Left hindlimb (tissue), 1 donor: ENCODE data around the gene TXNRD1.
"Not testable (repeated sequence)": the region's sequence is repeated elsewhere in the genome, so short reads cannot be mapped to it uniquely, and the experiment has no call there.

ENCODE experiments used
- DNase-seq: peaks from one replicate; pipeline ENCODE4 v3.0.0-alpha.2; 2018

Gene TXNRD1

GRCh38 chr12:104331376-104331775 lies 115.8 kb downstream of the TXNRD1 start:
- DNase-seq, result no peak

DNA sequence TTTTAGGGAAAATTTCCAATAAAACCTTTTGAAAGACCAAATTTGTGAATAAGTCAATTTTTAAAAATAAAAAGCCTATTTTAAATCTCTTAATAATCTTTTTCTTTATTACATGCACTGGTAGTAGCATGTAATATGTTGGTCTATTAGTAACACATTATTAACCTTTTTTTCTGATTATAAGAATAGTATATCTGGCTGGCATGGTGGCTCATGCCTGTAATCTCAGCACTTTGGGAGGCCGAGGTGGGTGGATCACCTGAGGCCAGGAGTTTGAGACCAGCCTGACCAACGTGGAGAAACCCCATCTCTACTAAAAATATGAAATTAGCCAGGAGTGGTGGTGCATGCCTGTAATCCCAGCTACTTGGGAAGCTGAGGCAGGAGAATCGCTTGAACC lies 116.7 kb downstream of the TXNRD1 start:
- DNase-seq, result not testable (repeated sequence)

DNA sequence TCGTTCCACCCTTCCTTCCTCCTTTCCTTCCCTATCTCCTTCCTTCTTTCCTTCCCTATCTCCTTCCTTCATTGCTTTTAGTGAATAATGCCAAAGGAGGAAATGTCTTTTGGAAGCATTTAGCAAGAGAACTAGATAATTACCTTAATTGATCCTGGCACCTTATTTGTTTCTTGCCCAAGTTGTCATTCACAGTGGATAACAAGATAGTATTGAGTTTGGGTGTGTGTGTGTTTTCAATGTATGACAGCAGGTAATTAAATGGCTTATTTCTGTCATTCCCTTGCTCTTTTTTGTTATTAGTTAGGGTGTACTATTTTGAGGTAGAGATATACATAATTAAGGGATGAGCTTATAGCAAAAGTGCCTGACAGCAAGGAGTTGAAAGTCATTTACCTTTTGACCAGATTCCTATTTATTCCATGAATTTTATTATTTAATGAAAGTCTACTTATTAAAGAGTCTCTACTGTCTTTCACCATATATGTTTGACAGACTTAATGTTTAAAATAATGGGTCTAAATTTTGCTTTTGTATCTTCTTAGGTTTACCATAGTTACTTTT lies 118.2 kb downstream of the TXNRD1 start:
- no peak for DNase-seq

- DNase-seq, result no peak
These were observed 119.0 kb downstream of the TXNRD1 start for GRCh38 chr12:104334581-104334980.

DNA sequence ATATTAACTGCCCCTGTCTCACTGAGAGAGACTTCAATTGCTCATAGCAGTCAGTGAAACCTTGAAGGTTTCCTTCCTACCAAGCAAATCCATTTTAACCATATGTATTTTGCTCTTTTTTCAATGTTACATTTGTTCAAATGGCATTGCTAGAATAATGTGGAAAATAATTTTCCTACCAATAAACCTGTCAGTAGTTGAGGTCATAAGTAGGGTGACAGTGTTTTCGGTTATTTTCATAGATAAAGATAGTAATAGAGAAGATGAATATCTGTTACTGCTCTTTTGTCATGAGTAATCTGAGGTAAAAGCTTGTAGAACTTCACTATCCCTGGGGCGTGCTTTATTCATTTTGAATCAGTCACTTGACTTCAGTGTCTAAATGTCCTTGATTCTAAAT lies 120.5 kb downstream of the TXNRD1 start:
- no peak for DNase-seq

DNA sequence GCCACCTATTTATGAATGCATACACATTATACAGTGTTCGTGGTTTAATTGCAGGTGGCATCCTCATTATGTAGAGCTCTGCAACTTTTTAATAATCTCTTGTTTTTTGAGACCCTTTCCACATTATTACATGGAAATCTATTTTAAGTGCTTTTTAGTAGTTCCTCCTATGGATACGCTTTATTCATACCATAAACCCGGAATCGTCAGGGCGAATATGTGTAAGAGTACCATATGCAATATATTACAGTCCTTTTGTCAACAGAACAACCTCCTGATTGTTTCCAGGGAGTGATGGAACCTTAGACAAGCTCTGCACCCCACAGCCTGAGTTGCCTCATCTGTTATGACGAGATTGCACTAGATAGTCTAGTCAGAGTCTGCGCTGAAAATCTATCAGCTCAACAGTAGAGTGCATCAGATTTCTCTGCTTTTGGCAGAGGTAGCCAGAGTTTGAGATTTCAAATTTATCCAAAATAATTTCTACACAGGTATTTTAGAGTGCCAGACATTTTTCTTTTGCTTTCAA lies 121.5 kb downstream of the TXNRD1 start:
- DNase-seq, result no peak

GRCh38 chr12:104339663-104340062 lies 124.1 kb downstream of the TXNRD1 start:
- no peak for DNase-seq

GRCh38 chr12:104340177-104340576 lies 124.6 kb downstream of the TXNRD1 start:
- DNase-seq, result no peak

DNA sequence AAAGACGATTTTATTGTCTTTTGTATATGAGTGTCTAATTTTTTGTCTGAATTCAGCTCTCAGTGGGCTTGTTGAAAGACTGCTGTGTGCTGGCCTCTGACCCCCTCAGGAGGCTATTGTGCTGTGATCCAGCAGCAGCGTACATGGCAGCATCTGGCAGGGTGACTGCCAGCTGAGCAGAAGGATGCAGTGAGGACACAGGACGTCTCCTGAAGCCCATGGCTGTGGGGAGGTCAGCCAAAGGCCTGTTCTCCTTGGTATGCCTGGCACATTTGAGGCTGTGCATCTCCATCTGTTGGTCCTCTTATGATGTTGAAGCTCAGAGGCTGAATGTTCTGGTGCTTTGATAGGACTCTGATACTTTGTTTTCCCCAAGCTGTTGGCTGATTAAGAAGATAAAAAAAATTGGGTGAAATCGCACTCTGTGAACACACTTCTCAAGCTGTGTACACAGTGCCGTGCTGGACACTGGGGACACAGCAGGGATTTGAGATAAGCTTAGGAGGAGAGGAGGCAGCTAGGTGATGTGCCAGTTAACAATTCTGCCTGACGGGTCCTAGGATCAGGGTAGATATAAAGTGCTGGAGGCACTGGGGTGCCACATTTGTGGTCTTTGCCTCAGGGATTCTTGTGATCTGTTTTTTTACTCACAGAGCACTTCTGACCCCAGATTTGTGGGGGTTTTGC lies 125.5 kb downstream of the TXNRD1 start:
- no peak for DNase-seq

DNA sequence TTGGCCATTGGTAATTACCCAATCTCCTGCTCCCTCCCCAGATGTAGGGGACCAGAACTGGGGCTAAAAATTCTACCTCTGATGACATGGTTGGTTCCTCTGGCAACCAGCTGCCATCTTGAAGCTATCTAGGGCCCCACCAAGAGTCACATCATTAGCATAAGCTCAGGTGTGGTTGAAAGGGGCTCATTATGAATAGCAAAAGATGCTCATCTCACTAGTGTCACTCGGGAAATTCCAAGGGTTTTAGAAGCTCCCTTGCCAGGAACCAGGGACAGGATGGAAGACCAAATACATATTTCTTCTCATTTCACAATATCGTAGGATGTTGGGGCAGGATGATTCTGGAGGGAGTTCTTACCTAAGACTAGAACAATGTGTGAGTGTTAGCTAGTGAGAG lies 126.6 kb downstream of the TXNRD1 start:
- DNase-seq, result no peak

DNA sequence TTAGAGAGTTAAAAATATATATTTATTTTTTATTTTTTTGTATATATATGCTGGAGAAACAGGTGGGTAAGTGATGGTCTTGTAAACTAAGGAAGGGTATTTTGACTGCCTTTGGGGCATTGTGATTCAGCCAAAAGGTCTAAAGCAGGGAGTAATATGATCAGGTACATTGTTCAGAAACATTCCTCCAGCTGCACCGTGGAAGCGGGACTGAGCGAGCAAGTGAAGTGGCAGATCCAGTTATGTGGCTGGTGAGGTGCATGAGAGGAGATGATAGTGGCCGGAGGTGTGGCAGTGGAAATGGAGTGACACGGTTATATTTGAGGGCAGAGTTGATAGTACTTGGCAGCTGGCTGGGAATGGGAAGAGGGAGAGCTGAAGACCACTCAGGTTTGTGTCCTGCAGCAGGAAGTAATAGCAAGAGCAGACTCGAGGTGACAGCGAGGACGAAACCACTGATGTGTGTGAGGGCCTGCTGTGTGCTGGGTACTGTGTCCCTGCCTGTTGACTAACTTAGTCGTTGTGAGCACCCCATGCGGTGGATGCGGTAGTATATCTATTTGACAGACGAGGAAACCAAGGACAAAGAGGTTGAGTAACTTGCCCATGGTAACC lies 127.2 kb downstream of the TXNRD1 start:
- DNase-seq, result no peak

DNA sequence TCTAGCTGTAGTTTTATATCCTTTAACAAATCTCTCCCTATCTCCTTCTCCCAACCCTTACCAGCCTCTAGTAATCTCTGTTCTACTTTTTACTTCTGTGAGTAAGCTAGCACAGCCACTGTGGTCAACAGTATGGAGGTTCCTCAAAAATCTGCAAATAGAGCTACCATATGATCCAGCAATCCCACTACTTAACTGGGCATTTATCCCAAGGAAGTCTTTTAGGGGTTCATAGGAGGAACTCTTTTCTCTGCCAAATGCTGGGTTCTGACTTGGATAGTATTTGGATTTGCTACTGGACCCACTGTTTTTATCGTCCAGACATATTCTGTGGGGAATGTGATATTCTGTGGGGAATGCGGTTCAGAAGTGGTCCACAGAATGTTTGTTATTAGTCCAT lies 129.1 kb downstream of the TXNRD1 start:
- DNase-seq, result no peak

- no peak for DNase-seq
These were observed 129.9 kb downstream of the TXNRD1 start for GRCh38 chr12:104345234-104346066.

- no peak for DNase-seq
These were observed 131.9 kb downstream of the TXNRD1 start for GRCh38 chr12:104347374-104348075.

DNA sequence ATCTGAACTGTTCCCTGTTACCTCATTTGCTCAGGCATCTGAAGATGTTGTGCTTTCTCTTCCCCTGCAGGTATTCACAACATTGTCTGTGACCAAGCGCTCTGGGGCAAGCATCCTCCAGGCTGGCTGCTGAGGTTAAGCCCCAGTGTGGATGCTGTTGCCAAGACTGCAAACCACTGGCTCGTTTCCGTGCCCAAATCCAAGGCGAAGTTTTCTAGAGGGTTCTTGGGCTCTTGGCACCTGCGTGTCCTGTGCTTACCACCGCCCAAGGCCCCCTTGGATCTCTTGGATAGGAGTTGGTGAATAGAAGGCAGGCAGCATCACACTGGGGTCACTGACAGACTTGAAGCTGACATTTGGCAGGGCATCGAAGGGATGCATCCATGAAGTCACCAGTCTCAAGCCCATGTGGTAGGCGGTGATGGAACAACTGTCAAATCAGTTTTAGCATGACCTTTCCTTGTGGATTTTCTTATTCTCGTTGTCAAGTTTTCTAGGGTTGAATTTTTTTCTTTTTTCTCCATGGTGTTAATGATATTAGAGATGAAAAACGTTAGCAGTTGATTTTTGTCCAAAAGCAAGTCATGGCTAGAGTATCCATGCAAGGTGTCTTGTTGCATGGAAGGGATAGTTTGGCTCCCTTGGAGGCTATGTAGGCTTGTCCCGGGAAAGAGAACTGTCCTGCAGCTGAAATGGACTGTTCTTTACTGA lies 132.9 kb downstream of the TXNRD1 start:
- DNase-seq, result no peak

DNA sequence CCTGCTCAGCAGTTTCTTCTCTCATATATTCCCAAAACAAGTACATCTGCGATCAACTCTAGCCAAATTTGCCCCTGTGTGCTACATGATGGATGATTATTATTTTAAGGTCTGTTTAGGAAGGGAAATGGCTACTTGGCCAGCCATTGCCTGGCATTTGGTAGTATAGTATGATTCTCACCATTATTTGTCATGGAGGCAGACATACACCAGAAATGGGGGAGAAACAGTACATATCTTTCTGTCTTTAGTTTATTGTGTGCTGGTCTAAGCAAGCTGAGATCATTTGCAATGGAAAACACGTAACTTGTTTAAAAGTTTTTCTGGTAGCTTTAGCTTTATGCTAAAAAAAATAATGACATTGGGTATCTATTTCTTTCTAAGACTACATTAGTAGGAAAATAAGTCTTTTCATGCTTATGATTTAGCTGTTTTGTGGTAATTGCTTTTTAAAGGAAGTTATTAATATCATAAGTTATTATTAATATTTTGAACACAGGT lies 133.5 kb downstream of the TXNRD1 start:
- DNase-seq, result no peak

DNA sequence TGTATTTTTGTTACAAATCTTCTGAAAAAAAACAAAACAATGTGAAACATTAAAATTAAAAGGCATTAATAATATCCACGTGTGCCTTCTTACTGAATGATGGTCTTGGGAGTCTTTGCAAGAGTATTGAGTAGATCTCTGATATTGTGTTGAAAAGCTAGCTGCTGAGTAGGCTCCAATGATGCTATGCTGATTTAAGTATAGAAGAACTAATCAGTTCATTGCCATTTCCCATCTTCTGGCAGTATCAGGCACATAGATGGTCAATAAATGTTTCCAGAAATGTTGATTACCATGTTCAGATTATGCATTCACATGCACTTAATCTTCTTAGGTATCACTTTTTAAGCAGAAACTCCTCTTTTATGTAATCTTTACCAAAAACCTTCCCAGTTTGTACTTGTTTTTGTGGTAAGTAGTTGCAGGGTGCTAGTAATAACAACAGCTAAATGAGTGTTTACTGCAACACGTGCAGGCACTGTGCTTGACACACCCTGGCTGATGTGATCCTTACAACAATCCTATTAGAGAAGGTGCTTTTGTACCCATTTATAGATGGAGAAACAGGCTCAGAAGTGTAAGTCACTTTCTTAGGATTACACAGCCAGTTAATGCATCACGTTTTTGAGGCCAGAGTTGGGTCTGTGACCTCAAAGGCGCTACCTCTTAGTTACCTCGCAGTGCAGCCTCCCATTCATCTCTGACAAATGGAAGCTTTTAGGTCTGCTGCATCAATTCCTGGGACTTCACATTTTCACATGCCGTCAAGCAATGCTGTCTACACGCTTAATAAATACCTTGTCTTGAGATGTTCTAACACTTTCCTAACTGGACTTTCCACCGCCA lies 134.9 kb downstream of the TXNRD1 start:
- DNase-seq, result no peak

DNA sequence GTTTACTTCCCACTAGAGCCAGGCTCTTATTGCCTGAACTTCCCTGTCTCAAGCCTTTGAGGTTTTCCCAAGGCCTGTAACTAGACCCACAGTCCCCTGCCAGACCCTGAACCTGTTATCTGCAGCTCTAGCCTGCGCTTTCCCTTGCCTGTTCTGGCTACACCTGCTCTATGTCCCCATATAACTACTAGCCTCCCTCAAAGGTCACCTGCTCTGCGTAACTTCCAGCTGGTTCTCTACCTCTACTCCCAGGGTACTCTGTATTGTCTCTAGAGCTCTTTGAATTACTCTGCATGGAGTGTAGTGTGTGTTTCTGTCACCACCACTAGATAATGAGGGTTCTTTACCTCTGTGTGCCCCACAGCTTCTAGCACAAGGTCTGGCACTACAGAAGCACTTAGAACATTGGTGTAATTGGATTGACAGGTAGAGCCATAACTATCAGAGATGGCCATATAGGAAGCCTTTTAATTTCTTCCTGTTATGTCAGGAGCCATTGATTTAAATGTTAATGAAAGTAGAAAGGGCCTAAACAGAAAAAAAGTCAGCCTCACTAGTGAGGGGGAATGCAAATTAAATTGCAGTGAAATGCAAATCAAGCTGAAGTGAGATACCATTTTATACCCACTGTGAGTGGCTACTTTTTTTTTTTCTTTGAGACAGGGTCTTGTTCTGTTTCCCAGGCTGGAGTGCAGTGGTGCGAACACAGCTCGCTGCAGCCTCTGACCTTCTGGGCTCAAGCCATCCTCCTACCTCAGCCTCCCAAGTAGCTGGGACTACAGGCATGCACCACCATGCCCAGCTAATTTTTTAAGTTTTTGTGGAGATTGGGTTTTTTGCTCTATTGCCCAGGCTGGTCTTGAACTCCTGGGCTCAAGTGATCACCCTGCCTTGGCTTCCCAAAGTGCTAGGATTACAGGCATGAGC lies 135.7 kb downstream of the TXNRD1 start:
- DNase-seq, result no peak

GRCh38 chr12:104352106-104352713 lies 136.6 kb downstream of the TXNRD1 start:
- no peak for DNase-seq
